ENCODE results near the gene EDC4. TPM values are rescaled to one million over a fixed set of nuclear protein-coding genes. Genes with fewer than 3 reads are reported as not detected.
A peak's percentile ranks its signal among the peaks of the same experiment; 100 is the strongest.

EDC4 gene
- total and polyA plus RNA-seq, 2 of the 13 experiments (the other 11 are each of a cell fraction or from before 2014, with no cell fraction given): 51.4 to 59.1 TPM

DNA sequence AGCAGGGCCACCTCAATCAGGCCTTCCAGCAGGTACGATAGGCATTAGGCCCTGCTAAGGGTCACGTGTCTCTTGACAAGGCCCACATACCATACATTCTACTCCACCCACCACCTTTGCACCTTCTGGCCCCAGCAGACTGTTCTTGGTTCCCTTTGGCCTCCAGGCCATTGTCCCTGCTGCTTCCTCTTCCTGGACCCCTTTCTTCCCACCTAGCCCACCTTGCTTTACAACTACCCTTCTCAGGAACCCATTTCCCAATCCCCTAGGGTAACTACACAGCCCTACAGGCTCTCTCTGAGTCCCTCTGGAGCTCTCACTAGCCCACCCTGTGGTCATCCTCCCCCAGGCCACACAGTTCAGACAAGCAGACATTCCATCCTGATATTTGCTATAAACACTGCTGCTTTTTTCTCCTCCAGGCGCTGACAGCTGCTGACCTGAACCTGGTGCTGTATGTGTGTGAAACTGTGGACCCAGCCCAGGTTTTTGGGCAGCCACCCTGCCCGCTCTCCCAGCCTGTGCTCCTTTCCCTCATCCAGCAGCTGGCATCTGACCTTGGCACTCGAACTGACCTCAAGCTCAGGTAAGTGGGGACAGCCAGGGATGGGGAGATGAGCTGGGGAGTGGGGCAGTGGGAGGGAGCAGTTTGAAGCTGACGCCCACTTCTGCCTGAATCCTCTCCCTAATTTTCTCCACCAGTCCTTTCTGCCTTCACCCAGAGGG lies 10.5 kb downstream of the EDC4 start (continued):
- TF ChIP-seq, protein P1, sequence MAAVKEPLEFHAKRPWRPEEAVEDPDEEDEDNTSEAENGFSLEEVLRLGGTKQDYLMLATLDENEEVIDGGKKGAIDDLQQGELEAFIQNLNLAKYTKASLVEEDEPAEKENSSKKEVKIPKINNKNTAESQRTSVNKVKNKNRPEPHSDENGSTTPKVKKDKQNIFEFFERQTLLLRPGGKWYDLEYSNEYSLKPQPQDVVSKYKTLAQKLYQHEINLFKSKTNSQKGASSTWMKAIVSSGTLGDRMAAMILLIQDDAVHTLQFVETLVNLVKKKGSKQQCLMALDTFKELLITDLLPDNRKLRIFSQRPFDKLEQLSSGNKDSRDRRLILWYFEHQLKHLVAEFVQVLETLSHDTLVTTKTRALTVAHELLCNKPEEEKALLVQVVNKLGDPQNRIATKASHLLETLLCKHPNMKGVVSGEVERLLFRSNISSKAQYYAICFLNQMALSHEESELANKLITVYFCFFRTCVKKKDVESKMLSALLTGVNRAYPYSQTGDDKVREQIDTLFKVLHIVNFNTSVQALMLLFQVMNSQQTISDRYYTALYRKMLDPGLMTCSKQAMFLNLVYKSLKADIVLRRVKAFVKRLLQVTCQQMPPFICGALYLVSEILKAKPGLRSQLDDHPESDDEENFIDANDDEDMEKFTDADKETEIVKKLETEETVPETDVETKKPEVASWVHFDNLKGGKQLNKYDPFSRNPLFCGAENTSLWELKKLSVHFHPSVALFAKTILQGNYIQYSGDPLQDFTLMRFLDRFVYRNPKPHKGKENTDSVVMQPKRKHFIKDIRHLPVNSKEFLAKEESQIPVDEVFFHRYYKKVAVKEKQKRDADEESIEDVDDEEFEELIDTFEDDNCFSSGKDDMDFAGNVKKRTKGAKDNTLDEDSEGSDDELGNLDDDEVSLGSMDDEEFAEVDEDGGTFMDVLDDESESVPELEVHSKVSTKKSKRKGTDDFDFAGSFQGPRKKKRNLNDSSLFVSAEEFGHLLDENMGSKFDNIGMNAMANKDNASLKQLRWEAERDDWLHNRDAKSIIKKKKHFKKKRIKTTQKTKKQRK (IDR thresholded peaks at IDR 0.05; ENCODE audit: low read length): no peak
- TF ChIP-seq, protein P2, sequence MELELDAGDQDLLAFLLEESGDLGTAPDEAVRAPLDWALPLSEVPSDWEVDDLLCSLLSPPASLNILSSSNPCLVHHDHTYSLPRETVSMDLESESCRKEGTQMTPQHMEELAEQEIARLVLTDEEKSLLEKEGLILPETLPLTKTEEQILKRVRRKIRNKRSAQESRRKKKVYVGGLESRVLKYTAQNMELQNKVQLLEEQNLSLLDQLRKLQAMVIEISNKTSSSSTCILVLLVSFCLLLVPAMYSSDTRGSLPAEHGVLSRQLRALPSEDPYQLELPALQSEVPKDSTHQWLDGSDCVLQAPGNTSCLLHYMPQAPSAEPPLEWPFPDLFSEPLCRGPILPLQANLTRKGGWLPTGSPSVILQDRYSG (CRISPR knock-in tag; IDR thresholded peaks at IDR 0.05): no peak
- TF ChIP-seq MZF1 (CRISPR knock-in tag; IDR thresholded peaks at IDR 0.05; ENCODE audit: borderline replicate concordance) (0 out of 2 replicates have a peak, but pooled peaks have one; percentile 17), KDM5A (IDR thresholded peaks at IDR 0.05; ENCODE audit: borderline replicate concordance, low read length) (no peak), ZNF761 (CRISPR knock-in tag; conservative IDR thresholded peaks at IDR 0.05) (no peak), HOXA7 (CRISPR knock-in tag; IDR thresholded peaks at IDR 0.05) (no peak), GZF1 (CRISPR knock-in tag; IDR thresholded peaks at IDR 0.05) (peak; percentile 60; the same call in 1 of the 2 replicates), ZNF136 (CRISPR knock-in tag; IDR thresholded peaks at IDR 0.05; ENCODE audit: low read depth) (no peak), HNF4G (IDR thresholded peaks at IDR 0.05; ENCODE audit: borderline replicate concordance, low read depth, low read length) (peak; percentile 37; the same call in 1 of the 2 replicates), HNF4G (CRISPR knock-in tag; IDR thresholded peaks at IDR 0.05; ENCODE audit: borderline replicate concordance, low read depth) (no peak), ZNF124 (CRISPR knock-in tag; IDR thresholded peaks at IDR 0.05) (no peak), RAD51 (IDR thresholded peaks at IDR 0.05; ENCODE audit: borderline replicate concordance) (peak; percentile 44; the same call in 1 of the 2 replicates), ZBTB38 (CRISPR knock-in tag; IDR thresholded peaks at IDR 0.05) (peak; percentile 4; the same call in 1 of the 2 replicates), PAF1 (CRISPR knock-in tag; IDR thresholded peaks at IDR 0.05) (no peak), ZSCAN12 (CRISPR knock-in tag; IDR thresholded peaks at IDR 0.05) (no peak), BHLHE40 (IDR thresholded peaks at IDR 0.05; ENCODE audit: low read length) (peak; percentile 60; the same call in 1 of the 2 replicates), ATF3 (CRISPR knock-in tag; IDR thresholded peaks at IDR 0.05) (no peak), POLR2A (IDR thresholded peaks at IDR 0.05; ENCODE audit: insufficient read depth in 1 of 2, low read depth in 2 of 2, low read length in 2 of 2) (peak in 1 of 2 experiments; percentile 34; a peak in 1 of 4 replicates)
- TF ChIP-seq, protein P3, sequence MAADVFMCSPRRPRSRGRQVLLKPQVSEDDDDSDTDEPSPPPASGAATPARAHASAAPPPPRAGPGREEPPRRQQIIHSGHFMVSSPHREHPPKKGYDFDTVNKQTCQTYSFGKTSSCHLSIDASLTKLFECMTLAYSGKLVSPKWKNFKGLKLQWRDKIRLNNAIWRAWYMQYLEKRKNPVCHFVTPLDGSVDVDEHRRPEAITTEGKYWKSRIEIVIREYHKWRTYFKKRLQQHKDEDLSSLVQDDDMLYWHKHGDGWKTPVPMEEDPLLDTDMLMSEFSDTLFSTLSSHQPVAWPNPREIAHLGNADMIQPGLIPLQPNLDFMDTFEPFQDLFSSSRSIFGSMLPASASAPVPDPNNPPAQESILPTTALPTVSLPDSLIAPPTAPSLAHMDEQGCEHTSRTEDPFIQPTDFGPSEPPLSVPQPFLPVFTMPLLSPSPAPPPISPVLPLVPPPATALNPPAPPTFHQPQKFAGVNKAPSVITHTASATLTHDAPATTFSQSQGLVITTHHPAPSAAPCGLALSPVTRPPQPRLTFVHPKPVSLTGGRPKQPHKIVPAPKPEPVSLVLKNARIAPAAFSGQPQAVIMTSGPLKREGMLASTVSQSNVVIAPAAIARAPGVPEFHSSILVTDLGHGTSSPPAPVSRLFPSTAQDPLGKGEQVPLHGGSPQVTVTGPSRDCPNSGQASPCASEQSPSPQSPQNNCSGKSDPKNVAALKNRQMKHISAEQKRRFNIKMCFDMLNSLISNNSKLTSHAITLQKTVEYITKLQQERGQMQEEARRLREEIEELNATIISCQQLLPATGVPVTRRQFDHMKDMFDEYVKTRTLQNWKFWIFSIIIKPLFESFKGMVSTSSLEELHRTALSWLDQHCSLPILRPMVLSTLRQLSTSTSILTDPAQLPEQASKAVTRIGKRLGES (CRISPR knock-in tag; IDR thresholded peaks at IDR 0.05; ENCODE audit: borderline replicate concordance): no peak
- TF ChIP-seq, protein P4, sequence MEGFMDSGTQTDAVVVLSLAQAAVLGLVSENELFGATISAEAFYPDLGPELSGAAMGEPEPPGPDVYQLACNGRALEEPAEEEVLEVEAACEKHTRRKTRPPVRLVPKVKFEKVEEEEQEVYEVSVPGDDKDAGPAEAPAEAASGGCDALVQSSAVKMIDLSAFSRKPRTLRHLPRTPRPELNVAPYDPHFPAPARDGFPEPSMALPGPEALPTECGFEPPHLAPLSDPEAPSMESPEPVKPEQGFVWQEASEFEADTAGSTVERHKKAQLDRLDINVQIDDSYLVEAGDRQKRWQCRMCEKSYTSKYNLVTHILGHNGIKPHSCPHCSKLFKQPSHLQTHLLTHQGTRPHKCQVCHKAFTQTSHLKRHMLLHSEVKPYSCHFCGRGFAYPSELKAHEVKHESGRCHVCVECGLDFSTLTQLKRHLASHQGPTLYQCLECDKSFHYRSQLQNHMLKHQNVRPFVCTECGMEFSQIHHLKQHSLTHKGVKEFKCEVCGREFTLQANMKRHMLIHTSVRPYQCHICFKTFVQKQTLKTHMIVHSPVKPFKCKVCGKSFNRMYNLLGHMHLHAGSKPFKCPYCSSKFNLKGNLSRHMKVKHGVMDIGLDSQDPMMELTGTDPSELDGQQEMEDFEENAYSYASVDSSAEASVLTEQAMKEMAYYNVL (CRISPR knock-in tag; IDR thresholded peaks at IDR 0.05; ENCODE audit: borderline replicate concordance): no peak
